ENCODE measurements around the gene CCDC88C.
A peak's percentile ranks its signal among the peaks of the same experiment; 100 is the strongest.
"Not testable (repeated sequence)": the region's sequence is repeated elsewhere in the genome, so short reads cannot be mapped to it uniquely, and the experiment has no call there.

The CCDC88C gene

DNA sequence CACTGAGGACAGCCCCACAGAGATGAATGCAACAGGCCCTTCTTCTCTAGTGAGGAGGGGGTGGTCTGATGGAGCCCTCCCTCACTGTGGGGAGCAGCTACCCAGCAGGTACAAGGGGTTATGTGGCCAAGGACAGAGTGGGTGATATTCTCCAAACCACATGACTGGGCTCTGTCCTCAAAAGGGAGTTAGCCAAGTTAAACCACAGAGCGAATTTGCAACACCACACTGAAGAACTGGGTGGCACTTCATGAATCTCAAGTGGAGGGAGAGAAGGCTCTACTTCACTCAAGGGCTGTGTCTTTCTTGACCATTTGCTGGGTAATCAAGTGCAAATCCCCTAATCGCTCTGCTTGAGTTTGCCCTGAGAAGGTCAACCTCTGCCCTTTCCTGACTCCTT lies 185.6 kb downstream of the CCDC88C start:
- no peak for DNase-seq (ENCODE audit: low read depth in 1 of 2, low spot score in 1 of 2)

DNA sequence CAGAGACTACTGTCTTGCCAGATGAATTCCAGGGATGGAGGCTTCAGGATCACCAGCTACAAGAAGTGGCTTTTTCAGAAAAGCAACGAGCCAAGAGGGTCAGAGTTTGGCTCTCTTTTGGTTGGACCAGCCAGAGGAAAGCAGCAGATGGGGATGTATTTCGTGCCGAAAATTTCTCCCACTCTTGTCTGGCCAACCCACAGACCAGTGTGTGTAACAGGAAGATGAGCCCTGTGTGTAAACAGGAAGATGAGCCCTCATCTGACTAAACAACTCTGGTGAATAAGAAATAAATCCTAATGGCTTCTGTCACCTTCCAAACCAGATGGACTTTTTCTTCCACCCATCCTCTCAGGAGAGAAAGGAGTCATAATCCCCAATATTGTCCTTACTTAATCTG lies 186.2 kb downstream of the CCDC88C start:
- DNase-seq (ENCODE audit: low read depth in 1 of 2, low spot score in 1 of 2): no peak

DNA sequence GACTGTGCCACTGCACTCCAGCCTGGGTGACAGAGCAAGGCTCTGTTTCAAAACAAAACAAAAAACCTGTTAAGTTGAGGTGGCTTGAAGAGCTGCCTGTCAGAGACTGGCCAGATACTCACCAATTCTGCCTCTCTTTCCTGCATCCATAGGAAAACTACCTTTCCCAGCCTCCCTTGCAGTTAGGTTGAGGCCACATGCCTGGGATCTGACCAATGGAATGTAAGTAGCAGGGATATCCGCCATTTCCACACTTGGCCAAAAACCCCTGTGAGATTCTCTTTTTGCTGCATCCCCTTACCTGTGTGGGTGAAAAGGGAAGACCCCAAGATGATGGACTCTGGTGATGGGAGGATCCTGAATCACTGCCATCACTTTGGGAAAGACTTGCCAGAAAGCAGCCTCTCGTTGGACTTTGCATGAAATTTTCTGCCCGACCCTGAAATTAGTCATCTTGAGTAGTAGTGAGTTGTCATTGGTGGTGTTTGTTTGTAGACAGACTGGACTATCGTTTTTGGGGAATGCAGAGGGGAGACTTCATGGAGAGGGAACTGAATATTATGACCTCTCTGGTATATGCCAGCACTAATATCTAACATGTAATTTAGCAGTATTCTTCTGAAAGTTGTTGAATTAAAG lies 187.1 kb downstream of the CCDC88C start:
- DNase-seq (ENCODE audit: low read depth in 1 of 2, low spot score in 1 of 2): no peak

DNA sequence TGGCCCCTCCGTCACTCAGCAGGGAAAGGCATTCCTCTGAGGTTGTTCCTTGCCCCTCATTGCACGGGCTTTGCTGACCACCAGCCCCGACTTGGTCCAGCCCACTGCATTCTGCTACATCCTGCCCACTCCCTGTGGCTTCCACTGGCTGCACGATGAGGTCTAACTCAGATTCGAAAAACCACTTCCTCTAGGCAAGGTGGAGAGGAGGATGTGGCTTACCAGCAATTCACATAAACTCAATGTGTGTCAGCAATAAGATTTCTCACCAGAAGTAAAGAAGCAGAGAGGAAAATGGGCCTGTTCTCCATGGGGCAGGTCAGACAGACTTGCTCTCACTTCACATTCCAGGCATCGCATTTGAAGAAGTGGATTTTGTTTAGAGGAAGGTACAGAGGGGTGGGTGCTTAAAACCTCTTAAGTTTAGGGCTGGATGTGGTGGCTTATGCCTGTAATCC lies 187.8 kb downstream of the CCDC88C start:
- peak in 1 of 2 donors; percentile 62 for DNase-seq (ENCODE audit: low read depth in 1 of 2, low spot score in 1 of 2)

DNA sequence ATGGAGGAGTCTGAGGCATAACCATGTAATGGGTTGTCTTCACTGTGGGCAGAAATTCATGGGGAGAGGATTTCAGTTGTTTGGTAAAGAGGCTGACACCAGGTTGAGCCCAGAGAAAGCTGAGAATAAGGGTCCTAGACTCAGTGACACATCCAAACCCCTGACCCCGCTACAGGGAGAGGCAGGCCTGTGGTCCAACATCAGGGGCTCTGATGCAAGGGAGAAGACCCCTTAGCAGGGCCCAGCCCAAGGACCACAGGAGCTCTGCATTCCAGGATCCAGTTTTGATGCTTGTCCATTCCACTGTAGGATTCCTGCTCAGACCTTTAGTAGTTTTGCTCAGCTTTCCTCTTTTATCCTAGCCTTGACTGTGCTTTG lies 188.6 kb downstream of the CCDC88C start:
- DNase-seq (ENCODE audit: low read depth in 1 of 2, low spot score in 1 of 2): no peak

DNA sequence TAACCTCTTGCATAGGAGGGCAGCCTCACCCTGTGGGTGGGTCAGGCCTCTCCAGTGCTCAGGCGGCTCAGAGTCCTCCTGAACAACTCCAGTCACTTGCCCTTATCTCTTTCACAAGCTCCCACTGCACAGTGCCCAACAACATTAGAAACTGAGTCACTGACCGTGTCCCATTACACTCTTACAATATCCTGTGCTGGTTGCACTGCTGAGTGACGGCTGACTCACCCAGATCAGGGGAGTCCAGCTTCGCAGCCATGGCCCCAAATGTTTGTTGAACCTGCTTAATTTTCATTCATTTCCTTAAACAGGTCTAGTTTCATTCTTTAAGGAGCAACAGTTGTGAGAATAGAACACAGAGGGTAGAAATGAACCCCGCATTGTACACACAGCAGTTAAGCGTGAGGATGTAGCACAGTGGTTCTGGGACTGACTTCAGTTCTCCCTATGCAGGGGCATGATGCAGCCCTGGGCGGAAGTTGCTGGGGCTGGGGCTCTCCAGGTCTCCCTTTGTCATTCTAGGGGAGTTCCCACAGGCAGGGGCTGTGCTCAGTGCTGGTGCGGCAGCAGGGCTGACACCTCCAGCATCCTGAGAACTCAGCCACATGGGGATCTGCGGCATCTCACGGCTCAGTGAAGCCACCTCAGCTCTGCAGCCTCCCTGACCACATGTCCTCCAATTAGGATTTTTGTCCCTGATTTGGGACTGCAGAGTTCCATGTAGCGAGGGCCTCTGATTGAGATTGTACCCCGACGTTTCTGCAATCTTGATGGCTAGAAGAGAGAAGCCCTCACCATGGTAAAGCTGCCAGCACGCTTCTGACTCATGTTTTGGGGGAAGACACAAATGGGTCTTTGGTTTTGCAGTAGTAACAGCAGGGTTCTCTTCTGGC lies 189.3 kb downstream of the CCDC88C start:
- peak; percentile 69 to 86 for DNase-seq (ENCODE audit: low read depth in 1 of 2, low spot score in 1 of 2)

DNA sequence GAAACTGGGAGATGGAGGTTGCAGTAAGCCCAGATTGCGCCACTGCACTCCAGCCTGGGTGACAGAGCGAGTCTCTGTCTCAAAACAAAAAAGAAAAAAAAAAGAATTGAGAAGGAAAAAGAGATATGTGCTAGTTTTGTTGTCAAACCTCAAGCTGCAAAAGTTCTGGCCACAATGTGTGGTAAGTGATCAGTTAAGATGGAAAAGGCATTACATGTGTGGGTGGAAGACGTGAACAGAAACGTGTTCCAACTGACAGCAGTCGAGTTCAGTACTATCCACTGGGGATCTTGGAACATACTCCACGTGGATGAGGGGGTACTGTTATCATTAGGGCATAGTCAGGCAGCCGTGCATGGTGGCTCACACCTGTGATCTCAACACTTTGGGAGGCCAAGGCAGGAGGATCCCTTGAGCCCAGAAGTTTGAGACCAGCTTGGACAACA lies 190.4 kb downstream of the CCDC88C start:
- peak in 1 of 2 donors; percentile 41 for DNase-seq (ENCODE audit: low read depth in 1 of 2, low spot score in 1 of 2)

DNA sequence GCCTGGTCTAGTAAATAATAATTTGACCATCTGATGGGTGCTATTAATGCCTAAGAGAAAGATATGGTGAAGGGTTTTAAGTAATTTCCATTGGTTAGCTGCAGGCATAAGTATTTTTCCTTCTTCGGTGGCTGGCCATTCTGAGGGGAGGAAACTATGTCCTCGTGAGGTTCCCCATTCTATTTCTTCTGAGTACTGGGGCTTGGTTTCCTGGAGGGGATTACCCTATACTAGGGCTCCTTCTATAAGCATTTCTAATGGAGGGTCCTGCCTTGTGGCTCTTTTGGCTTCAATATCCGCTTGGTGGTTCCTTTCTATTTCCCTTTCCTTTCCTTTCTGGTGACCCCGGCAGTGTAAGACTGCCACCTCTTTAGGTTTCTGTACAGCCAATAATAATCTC lies 191.3 kb downstream of the CCDC88C start:
- not testable (repeated sequence) for DNase-seq (ENCODE audit: low read depth in 1 of 2, low spot score in 1 of 2)

DNA sequence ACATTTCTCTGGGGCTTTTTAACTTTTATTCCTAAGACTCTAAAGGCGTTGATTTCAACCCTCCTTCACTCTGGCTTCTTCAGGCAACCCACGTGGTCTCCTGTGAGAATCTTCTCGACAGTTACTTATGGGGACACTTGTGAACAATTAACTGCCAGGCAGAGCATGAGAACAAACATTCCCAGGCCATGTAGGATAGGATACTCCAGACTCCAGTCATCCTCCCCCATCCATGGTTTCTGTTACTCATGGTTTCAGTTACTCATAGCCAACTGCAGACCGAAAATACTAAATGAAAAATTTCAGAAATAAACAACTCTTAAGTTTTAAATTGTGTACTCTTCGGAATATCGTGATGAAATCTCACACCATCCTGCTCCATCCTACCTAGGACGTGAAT lies 192.6 kb downstream of the CCDC88C start:
- no peak for DNase-seq (ENCODE audit: low read depth in 1 of 2, low spot score in 1 of 2)

DNA sequence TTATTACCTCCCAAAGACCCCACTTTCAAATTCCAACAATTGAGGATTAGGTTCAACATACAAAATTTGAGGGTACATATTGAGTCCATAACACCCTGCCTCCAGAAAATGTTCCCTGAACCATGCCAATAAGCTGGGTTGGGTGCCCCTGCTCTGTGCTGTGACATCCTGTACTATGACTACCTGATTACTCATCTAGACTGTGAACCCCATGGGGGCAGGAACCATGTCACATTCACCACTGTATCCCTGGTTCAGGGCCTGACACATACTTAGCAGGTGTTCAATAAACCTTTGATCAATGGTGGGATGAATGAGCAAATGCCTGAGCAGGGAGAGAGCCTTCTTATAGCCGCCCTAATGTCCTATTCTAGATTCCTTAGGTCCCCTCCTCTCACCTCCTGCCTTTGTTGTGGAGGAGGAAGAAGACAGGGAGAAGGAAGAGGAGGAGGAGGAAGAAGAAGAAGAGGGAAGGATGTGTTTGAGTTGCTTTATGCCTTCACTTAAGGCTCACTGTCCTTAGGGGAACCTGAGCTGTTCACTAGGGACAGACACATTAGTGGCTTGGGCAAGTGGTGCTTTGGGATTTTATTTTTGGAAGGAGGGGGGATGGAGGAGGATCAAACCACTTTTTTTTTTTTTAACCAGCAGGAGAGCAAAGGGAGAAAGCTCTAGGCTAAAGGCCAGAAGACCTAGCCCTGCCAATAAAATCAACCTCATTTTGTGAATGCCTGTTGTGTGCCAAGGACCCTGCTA lies 194.4 kb downstream of the CCDC88C start:
- DNase-seq (ENCODE audit: low read depth in 1 of 2, low spot score in 1 of 2): peak in 1 of 2 donors; percentile 59
